SK-N-SH treated with all-trans-retinoic acid at 6 μM for 48 hours (cell line): ENCODE measurements around the gene CEP128.

ENCODE experiments used
- ARNTL ChIP-seq: fragments of 450-650 bp; formaldehyde crosslinking; IDR thresholded peaks from 2 replicates; pipeline ENCODE4 v1.5.0; 2020; ENCODE audit warnings: low read depth, mild to moderate bottlenecking, moderate library complexity, borderline replicate concordance
- BACH2 ChIP-seq: fragments of 250-450 bp; sonication (Bioruptor Pico); IDR thresholded peaks from 2 replicates; pipeline ENCODE4 v1.9.0; 2021; ENCODE audit warnings: mild to moderate bottlenecking, borderline replicate concordance
- ESRRG ChIP-seq: fragments of 250-450 bp; sonication (Bioruptor Pico); IDR thresholded peaks from 2 replicates; pipeline ENCODE4 v1.6.1; 2021; ENCODE audit warnings: mild to moderate bottlenecking
- GLIS3 ChIP-seq: fragments of 250-450 bp; sonication (Bioruptor Pico); IDR thresholded peaks from 2 replicates; pipeline ENCODE4 v1.5.0; 2020; ENCODE audit warnings: mild to moderate bottlenecking, moderate library complexity
- ISL1 ChIP-seq: fragments of 250-450 bp; sonication (Bioruptor Pico); IDR thresholded peaks from 2 replicates; pipeline ENCODE4 v2.1.2; 2022; ENCODE audit warnings: mild to moderate bottlenecking, moderate library complexity
- PPARA ChIP-seq: fragments of 250-450 bp; sonication (Bioruptor Pico); IDR thresholded peaks from 2 replicates; pipeline ENCODE4 v1.5.0; 2020; ENCODE audit warnings: mild to moderate bottlenecking, borderline replicate concordance
- RARB ChIP-seq: fragments of 250-450 bp; sonication (Bioruptor Pico); IDR thresholded peaks from 2 replicates; pipeline ENCODE4 v1.8.0; 2021; ENCODE audit warnings: mild to moderate bottlenecking, moderate library complexity
- SNAI2 ChIP-seq: fragments of 250-450 bp; sonication (Bioruptor Pico); IDR thresholded peaks from 2 replicates; pipeline ENCODE4 v1.5.0; 2020; ENCODE audit warnings: mild to moderate bottlenecking, moderate library complexity
- ZC3H10 ChIP-seq: fragments of 250-450 bp; sonication (Bioruptor Pico); IDR thresholded peaks from 2 replicates; pipeline ENCODE4 v1.5.1; 2021; ENCODE audit warnings: mild to moderate bottlenecking, moderate library complexity
- ZFP3 ChIP-seq: fragments of 250-450 bp; sonication (Bioruptor Pico); IDR thresholded peaks from 2 replicates; pipeline ENCODE4 v1.5.0; 2020; ENCODE audit warnings: mild to moderate bottlenecking, moderate library complexity
- ZFP30 ChIP-seq: fragments of 450-650 bp; formaldehyde crosslinking; IDR thresholded peaks from 2 replicates; pipeline ENCODE4 v1.5.0; 2022; ENCODE audit warnings: mild to moderate bottlenecking, moderate library complexity
- TF ChIP-seq, protein P1 (sequence below): fragments of 250-450 bp; sonication (Bioruptor Pico); IDR thresholded peaks from 2 replicates; pipeline ENCODE4 v1.8.0; 2020; ENCODE audit warnings: mild to moderate bottlenecking, moderate library complexity, borderline replicate concordance
- TF ChIP-seq, protein P2 (sequence below): fragments of 250-450 bp; sonication (Bioruptor Pico); IDR thresholded peaks from 2 replicates; pipeline ENCODE4 v1.5.1; 2020; ENCODE audit warnings: low read depth, mild to moderate bottlenecking, moderate library complexity
- TF ChIP-seq, protein P3 (sequence below): fragments of 250-450 bp; sonication (Bioruptor Pico); IDR thresholded peaks from 2 replicates; pipeline ENCODE4 v1.5.0; 2020; ENCODE audit warnings: mild to moderate bottlenecking, moderate library complexity

DNA sequence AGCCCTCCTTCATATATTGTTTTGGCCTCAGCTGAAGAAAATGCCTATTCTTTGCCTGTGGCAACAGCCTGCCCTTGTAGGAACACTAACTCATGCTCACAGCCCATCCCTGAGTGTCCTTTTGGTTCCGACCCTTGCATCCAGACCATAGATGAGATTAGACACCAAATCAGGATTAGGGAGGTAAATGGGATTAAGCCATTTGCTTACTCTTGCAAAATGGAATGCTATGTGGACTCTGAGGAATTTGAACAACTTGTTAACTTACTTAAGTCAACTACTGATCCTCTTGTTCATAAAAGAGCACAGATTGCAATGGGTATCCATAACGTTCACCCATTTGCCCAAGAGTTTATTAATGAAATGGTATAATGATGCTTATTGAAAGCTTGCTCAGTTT is 41.2 kb upstream of the CEP128 start:
- TF ChIP-seq BACH2 (no peak), ZFP30 (CRISPR knock-in tag) (no peak), ZFP3 (CRISPR knock-in tag) (no peak), SNAI2 (CRISPR knock-in tag) (no peak), PPARA (CRISPR knock-in tag) (no peak), ARNTL (CRISPR knock-in tag) (no peak), RARB (CRISPR knock-in tag) (no peak), ESRRG (CRISPR knock-in tag) (no peak), GLIS3 (no peak), ISL1 (CRISPR knock-in tag) (no peak), ZC3H10 (no peak)
- TF ChIP-seq, protein P1, sequence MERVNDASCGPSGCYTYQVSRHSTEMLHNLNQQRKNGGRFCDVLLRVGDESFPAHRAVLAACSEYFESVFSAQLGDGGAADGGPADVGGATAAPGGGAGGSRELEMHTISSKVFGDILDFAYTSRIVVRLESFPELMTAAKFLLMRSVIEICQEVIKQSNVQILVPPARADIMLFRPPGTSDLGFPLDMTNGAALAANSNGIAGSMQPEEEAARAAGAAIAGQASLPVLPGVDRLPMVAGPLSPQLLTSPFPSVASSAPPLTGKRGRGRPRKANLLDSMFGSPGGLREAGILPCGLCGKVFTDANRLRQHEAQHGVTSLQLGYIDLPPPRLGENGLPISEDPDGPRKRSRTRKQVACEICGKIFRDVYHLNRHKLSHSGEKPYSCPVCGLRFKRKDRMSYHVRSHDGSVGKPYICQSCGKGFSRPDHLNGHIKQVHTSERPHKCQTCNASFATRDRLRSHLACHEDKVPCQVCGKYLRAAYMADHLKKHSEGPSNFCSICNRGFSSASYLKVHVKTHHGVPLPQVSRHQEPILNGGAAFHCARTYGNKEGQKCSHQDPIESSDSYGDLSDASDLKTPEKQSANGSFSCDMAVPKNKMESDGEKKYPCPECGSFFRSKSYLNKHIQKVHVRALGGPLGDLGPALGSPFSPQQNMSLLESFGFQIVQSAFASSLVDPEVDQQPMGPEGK (CRISPR knock-in tag), result no peak
- TF ChIP-seq, protein P2, sequence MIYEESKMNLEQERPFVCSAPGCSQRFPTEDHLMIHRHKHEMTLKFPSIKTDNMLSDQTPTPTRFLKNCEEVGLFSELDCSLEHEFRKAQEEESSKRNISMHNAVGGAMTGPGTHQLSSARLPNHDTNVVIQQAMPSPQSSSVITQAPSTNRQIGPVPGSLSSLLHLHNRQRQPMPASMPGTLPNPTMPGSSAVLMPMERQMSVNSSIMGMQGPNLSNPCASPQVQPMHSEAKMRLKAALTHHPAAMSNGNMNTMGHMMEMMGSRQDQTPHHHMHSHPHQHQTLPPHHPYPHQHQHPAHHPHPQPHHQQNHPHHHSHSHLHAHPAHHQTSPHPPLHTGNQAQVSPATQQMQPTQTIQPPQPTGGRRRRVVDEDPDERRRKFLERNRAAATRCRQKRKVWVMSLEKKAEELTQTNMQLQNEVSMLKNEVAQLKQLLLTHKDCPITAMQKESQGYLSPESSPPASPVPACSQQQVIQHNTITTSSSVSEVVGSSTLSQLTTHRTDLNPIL (CRISPR knock-in tag), result no peak
- TF ChIP-seq, protein P3, sequence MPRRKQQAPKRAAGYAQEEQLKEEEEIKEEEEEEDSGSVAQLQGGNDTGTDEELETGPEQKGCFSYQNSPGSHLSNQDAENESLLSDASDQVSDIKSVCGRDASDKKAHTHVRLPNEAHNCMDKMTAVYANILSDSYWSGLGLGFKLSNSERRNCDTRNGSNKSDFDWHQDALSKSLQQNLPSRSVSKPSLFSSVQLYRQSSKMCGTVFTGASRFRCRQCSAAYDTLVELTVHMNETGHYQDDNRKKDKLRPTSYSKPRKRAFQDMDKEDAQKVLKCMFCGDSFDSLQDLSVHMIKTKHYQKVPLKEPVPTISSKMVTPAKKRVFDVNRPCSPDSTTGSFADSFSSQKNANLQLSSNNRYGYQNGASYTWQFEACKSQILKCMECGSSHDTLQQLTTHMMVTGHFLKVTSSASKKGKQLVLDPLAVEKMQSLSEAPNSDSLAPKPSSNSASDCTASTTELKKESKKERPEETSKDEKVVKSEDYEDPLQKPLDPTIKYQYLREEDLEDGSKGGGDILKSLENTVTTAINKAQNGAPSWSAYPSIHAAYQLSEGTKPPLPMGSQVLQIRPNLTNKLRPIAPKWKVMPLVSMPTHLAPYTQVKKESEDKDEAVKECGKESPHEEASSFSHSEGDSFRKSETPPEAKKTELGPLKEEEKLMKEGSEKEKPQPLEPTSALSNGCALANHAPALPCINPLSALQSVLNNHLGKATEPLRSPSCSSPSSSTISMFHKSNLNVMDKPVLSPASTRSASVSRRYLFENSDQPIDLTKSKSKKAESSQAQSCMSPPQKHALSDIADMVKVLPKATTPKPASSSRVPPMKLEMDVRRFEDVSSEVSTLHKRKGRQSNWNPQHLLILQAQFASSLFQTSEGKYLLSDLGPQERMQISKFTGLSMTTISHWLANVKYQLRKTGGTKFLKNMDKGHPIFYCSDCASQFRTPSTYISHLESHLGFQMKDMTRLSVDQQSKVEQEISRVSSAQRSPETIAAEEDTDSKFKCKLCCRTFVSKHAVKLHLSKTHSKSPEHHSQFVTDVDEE (CRISPR knock-in tag), result no peak
